Suprapubic skin (tissue), 3 donors: ENCODE results near the gene KCP.

ENCODE experiments used
- CTCF ChIP-seq, 2 donors: fragments of 200-600 bp in 1 of 2; fragments of 450-650 bp in 1 of 2; sonication (generic) in 1 of 2; IDR thresholded peaks; one replicate each; pipeline ENCODE4 v1.5.1; 2016 to 2019; ENCODE audit warnings: antibody characterized with exemption in 2 of 2, mild to moderate bottlenecking in 1 of 2, moderate library complexity in 1 of 2
- POLR2AphosphoS5 ChIP-seq, 3 donors: sonication (generic); formaldehyde crosslinking; IDR thresholded peaks; one replicate each; pipeline ENCODE4 v1.6.1; 2017; ENCODE audit warnings: antibody characterized with exemption in 3 of 3

GRCh38 chr7:128906001-128906765 is 4.3 kb downstream of the KCP start:
- TF ChIP-seq POLR2AphosphoS5 (IDR thresholded peaks at IDR 0.05) (no peak), CTCF (IDR thresholded peaks at IDR 0.05) (no peak)
